ENCODE results near the gene FARSB.
"Not testable (repeated sequence)": the region's sequence is repeated elsewhere in the genome, so short reads cannot be mapped to it uniquely, and the experiment has no call there.

FARSB gene

DNA sequence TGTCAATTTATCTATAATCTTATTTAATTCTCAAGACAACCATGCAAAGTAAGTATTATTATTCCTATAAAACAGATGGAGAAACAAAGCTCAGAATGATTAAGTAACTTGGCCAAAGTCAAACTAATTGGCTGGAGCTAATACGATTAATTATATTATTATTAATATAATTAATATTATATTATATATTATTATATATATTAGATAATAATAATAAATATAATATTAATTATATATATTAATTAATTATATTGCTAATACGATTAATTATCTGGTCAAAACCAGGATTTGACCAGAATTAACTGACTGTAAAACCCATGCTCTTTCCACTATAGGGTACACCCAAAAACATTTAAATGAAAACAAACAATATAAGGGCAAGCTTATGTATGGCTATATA is 52.4 kb downstream of the FARSB start:
- Histone ChIP-seq H3K36me3 (ENCODE audit: control insufficient read depth in 1 of 2, insufficient read depth in 2 of 2, low read length in 2 of 2) (peaks cover 8 to 13% of the 10 kb centered on the region in 2 donors), H3K27me3 (ENCODE audit: low read depth, low read length) (no peaks in the 10 kb centered on the region), H3K4me3 (ENCODE audit: low read depth in 1 of 2, low read length in 2 of 2) (no peak overlapping the region), H3K4me1 (ENCODE audit: control insufficient read depth in 1 of 2, insufficient read depth in 2 of 2, low read length in 2 of 2) (no peaks in the 10 kb centered on the region), H3K27ac (ENCODE audit: low read length) (no peak overlapping the region), H3K9me3 (ENCODE audit: control insufficient read depth in 1 of 2, low read length in 2 of 2) (no peaks in the 10 kb centered on the region)

- Histone ChIP-seq H3K9me3 (ENCODE audit: control insufficient read depth in 1 of 2, low read length in 2 of 2) (no peaks in the 10 kb centered on the region), H3K36me3 (ENCODE audit: control insufficient read depth in 1 of 2, insufficient read depth in 2 of 2, low read length in 2 of 2) (peaks cover 17 to 26% of the 10 kb centered on the region in 2 donors), H3K4me3 (ENCODE audit: low read depth in 1 of 2, low read length in 2 of 2) (no peak overlapping the region), H3K27ac (ENCODE audit: low read length) (no peak overlapping the region), H3K27me3 (ENCODE audit: low read depth, low read length) (no peaks in the 10 kb centered on the region), H3K4me1 (ENCODE audit: control insufficient read depth in 1 of 2, insufficient read depth in 2 of 2, low read length in 2 of 2) (no peaks in the 10 kb centered on the region)
Measured at GRCh38 chr2:222598611-222599010, 57.3 kb downstream of the FARSB start.

GRCh38 chr2:222595581-222595980 is 60.3 kb downstream of the FARSB start:
- Histone ChIP-seq H3K4me3 (ENCODE audit: low read depth in 1 of 2, low read length in 2 of 2) (no peak overlapping the region), H3K36me3 (ENCODE audit: control insufficient read depth in 1 of 2, insufficient read depth in 2 of 2, low read length in 2 of 2) (peaks cover 11 to 40% of the 10 kb centered on the region in 2 donors), H3K9me3 (ENCODE audit: control insufficient read depth in 1 of 2, low read length in 2 of 2) (no peaks in the 10 kb centered on the region), H3K27me3 (ENCODE audit: low read depth, low read length) (no peaks in the 10 kb centered on the region), H3K27ac (ENCODE audit: low read length) (no peak overlapping the region), H3K4me1 (ENCODE audit: control insufficient read depth in 1 of 2, insufficient read depth in 2 of 2, low read length in 2 of 2) (no peaks in the 10 kb centered on the region)

- H3K4me3 ChIP-seq (ENCODE audit: low read depth in 1 of 2, low read length in 2 of 2) = no peak overlapping the region
- H3K27me3 ChIP-seq (ENCODE audit: low read depth, low read length) = no peaks in the 10 kb centered on the region
- no peaks in the 10 kb centered on the region for H3K4me1 ChIP-seq (ENCODE audit: control insufficient read depth in 1 of 2, insufficient read depth in 2 of 2, low read length in 2 of 2)
- H3K36me3 ChIP-seq (ENCODE audit: control insufficient read depth in 1 of 2, insufficient read depth in 2 of 2, low read length in 2 of 2) = peaks cover 11 to 37% of the 10 kb centered on the region in 2 donors
- H3K9me3 ChIP-seq (ENCODE audit: control insufficient read depth in 1 of 2, low read length in 2 of 2) = no peaks in the 10 kb centered on the region
- H3K27ac ChIP-seq (ENCODE audit: low read length) = no peak overlapping the region
Measured at GRCh38 chr2:222594679-222595078, 61.2 kb downstream of the FARSB start.

GRCh38 chr2:222592176-222592575 is 63.7 kb downstream of the FARSB start:
- Histone ChIP-seq H3K9me3 (ENCODE audit: control insufficient read depth in 1 of 2, low read length in 2 of 2) (no peaks in the 10 kb centered on the region), H3K36me3 (ENCODE audit: control insufficient read depth in 1 of 2, insufficient read depth in 2 of 2, low read length in 2 of 2) (peaks cover 7 to 18% of the 10 kb centered on the region in 2 donors), H3K4me1 (ENCODE audit: control insufficient read depth in 1 of 2, insufficient read depth in 2 of 2, low read length in 2 of 2) (no peaks in the 10 kb centered on the region), H3K27me3 (ENCODE audit: low read depth, low read length) (no peaks in the 10 kb centered on the region), H3K4me3 (ENCODE audit: low read depth in 1 of 2, low read length in 2 of 2) (no peak overlapping the region), H3K27ac (ENCODE audit: low read length) (no peak overlapping the region)

DNA sequence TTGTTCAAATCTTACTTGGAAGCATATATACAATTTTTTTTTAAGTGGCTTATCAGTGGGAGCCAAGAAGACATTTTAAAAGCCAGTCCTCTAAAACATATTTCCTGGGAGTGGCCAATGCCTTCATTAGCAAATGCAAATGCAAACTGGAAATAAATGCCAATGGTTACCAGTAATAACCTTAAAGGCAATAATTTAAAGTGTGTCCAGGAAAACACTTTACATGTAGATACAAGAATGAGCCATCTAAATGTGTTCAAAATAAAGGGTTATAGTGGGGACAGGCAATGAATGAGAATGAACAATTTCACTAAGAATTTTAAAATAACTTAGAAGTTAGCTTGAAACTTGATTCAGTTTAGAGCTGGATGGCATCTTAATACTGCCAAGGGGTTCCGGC is 64.2 kb downstream of the FARSB start:
- Histone ChIP-seq H3K36me3 (ENCODE audit: control insufficient read depth in 1 of 2, insufficient read depth in 2 of 2, low read length in 2 of 2) (peaks cover 7 to 14% of the 10 kb centered on the region in 2 donors), H3K9me3 (ENCODE audit: control insufficient read depth in 1 of 2, low read length in 2 of 2) (no peaks in the 10 kb centered on the region), H3K4me1 (ENCODE audit: control insufficient read depth in 1 of 2, insufficient read depth in 2 of 2, low read length in 2 of 2) (no peaks in the 10 kb centered on the region), H3K27ac (ENCODE audit: low read length) (no peak overlapping the region), H3K27me3 (ENCODE audit: low read depth, low read length) (no peaks in the 10 kb centered on the region), H3K4me3 (ENCODE audit: low read depth in 1 of 2, low read length in 2 of 2) (no peak overlapping the region)

- H3K27me3 ChIP-seq (ENCODE audit: low read depth, low read length); H3K4me3 ChIP-seq (ENCODE audit: low read depth in 1 of 2, low read length in 2 of 2); H3K27ac ChIP-seq (ENCODE audit: low read length); H3K4me1 ChIP-seq (ENCODE audit: control insufficient read depth in 1 of 2, insufficient read depth in 2 of 2, low read length in 2 of 2); H3K9me3 ChIP-seq (ENCODE audit: control insufficient read depth in 1 of 2, low read length in 2 of 2); H3K36me3 ChIP-seq (ENCODE audit: control insufficient read depth in 1 of 2, insufficient read depth in 2 of 2, low read length in 2 of 2): not testable (repeated sequence)
Measured at GRCh38 chr2:222584589-222584988, 71.3 kb downstream of the FARSB start.

- H3K4me1 ChIP-seq (ENCODE audit: control insufficient read depth in 1 of 2, insufficient read depth in 2 of 2, low read length in 2 of 2) = no peaks in the 10 kb centered on the region
- no peaks in the 10 kb centered on the region for H3K9me3 ChIP-seq (ENCODE audit: control insufficient read depth in 1 of 2, low read length in 2 of 2)
- peaks cover 0 to 9% of the 10 kb centered on the region in 2 donors for H3K36me3 ChIP-seq (ENCODE audit: control insufficient read depth in 1 of 2, insufficient read depth in 2 of 2, low read length in 2 of 2)
- H3K27me3 ChIP-seq (ENCODE audit: low read depth, low read length) = no peaks in the 10 kb centered on the region
- no peak overlapping the region for H3K4me3 ChIP-seq (ENCODE audit: low read depth in 1 of 2, low read length in 2 of 2)
- H3K27ac ChIP-seq (ENCODE audit: low read length) = no peak overlapping the region
Measured at GRCh38 chr2:222582928-222583327, 73.0 kb downstream of the FARSB start.

GRCh38 chr2:222577341-222577740 is 78.6 kb downstream of the FARSB start:
- H3K36me3 ChIP-seq (ENCODE audit: control insufficient read depth in 1 of 2, insufficient read depth in 2 of 2, low read length in 2 of 2) = peaks cover 0 to 9% of the 10 kb centered on the region in 2 donors
- no peak overlapping the region for H3K27ac ChIP-seq (ENCODE audit: low read length)
- H3K4me3 ChIP-seq (ENCODE audit: low read depth in 1 of 2, low read length in 2 of 2) = no peak overlapping the region

GRCh38 chr2:222576171-222577081 is 79.5 kb downstream of the FARSB start:
- Histone ChIP-seq H3K27ac (ENCODE audit: low read length) (no peak overlapping the region), H3K4me3 (ENCODE audit: low read depth in 1 of 2, low read length in 2 of 2) (no peak overlapping the region), H3K36me3 (ENCODE audit: control insufficient read depth in 1 of 2, insufficient read depth in 2 of 2, low read length in 2 of 2) (peaks cover 4 to 8% of the 10 kb centered on the region in 2 donors), H3K27me3 (ENCODE audit: low read depth, low read length) (no peaks in the 10 kb centered on the region), H3K4me1 (ENCODE audit: control insufficient read depth in 1 of 2, insufficient read depth in 2 of 2, low read length in 2 of 2) (peaks cover 0 to 28% of the 10 kb centered on the region in 2 donors), H3K9me3 (ENCODE audit: control insufficient read depth in 1 of 2, low read length in 2 of 2) (no peaks in the 10 kb centered on the region)

More at GRCh38 chr2:222577341-222577740, 78.6 kb downstream of the FARSB start:
- Histone ChIP-seq H3K4me1 (ENCODE audit: control insufficient read depth in 1 of 2, insufficient read depth in 2 of 2, low read length in 2 of 2) (peaks cover 0 to 28% of the 10 kb centered on the region in 2 donors), H3K9me3 (ENCODE audit: control insufficient read depth in 1 of 2, low read length in 2 of 2) (no peaks in the 10 kb centered on the region), H3K27me3 (ENCODE audit: low read depth, low read length) (no peaks in the 10 kb centered on the region)

- H3K27me3 ChIP-seq (ENCODE audit: low read depth, low read length) = no peaks in the 10 kb centered on the region
- H3K36me3 ChIP-seq (ENCODE audit: control insufficient read depth in 1 of 2, insufficient read depth in 2 of 2, low read length in 2 of 2) = peaks cover 6 to 11% of the 10 kb centered on the region in 2 donors
- peaks cover 0 to 28% of the 10 kb centered on the region in 2 donors for H3K4me1 ChIP-seq (ENCODE audit: control insufficient read depth in 1 of 2, insufficient read depth in 2 of 2, low read length in 2 of 2)
- no peaks in the 10 kb centered on the region for H3K9me3 ChIP-seq (ENCODE audit: control insufficient read depth in 1 of 2, low read length in 2 of 2)
- no peak overlapping the region for H3K4me3 ChIP-seq (ENCODE audit: low read depth in 1 of 2, low read length in 2 of 2)
- no peak overlapping the region for H3K27ac ChIP-seq (ENCODE audit: low read length)
Measured at GRCh38 chr2:222575618-222576017, 80.3 kb downstream of the FARSB start.

All from muscle layer of duodenum (tissue), 2 donors.